ENCODE measurements around the gene PARD3B.

PARD3B gene

GRCh38 chr2:205070889-205071288 lies 525.6 kb downstream of the PARD3B start:
- no peak for TF ChIP-seq CTCF (conservative IDR thresholded peaks at IDR 0.05; ENCODE audit: low read depth, low read length)
- no peak overlapping the region for H3K4me3 ChIP-seq (ENCODE audit: low read length)
- no peak for DNase-seq (ENCODE audit: low read depth)

DNA sequence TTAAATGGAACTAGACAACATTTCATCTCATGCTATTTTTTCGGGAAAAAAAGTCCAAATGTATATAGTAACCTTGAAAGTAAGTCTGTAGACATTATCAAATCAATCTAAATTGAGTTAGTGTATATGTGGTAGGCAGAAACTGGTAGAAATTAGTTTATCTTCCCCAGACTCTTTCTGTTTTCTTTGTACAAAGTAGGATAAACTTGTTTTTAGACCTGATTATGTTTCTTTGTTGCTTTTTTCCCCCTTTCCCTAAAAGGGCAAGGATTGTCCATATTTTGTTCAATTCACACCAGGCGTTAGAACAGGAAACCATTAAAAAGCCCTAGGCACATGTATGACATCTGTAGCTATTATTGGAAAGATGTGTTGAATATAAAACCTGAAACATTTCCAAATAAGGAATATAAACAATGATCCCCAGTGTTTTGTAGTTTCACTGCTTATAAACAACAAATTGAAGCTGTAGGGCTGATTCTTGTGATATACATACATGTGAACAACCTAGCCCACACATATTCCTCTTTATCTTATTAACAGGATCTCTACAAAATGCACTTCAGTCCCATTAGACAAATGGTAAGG lies 528.3 kb downstream of the PARD3B start:
- TF ChIP-seq CTCF (conservative IDR thresholded peaks at IDR 0.05; ENCODE audit: low read depth, low read length) = no peak
- DNase-seq (ENCODE audit: low read depth) = no peak
- H3K4me3 ChIP-seq (ENCODE audit: low read length) = no peak overlapping the region

- no peak for DNase-seq (ENCODE audit: low read depth)
- H3K4me3 ChIP-seq (ENCODE audit: low read length) = no peak overlapping the region
- no peak for TF ChIP-seq CTCF (conservative IDR thresholded peaks at IDR 0.05; ENCODE audit: low read depth, low read length)
Measured at GRCh38 chr2:205076405-205076804, 531.1 kb downstream of the PARD3B start.

GRCh38 chr2:205077159-205077558 lies 531.9 kb downstream of the PARD3B start:
- no peak for TF ChIP-seq CTCF (conservative IDR thresholded peaks at IDR 0.05; ENCODE audit: low read depth, low read length)
- DNase-seq (ENCODE audit: low read depth) = no peak
- no peak overlapping the region for H3K4me3 ChIP-seq (ENCODE audit: low read length)

GRCh38 chr2:205078762-205079161 lies 533.5 kb downstream of the PARD3B start:
- TF ChIP-seq CTCF (conservative IDR thresholded peaks at IDR 0.05; ENCODE audit: low read depth, low read length) = no peak
- no peak overlapping the region for H3K4me3 ChIP-seq (ENCODE audit: low read length)
- DNase-seq (ENCODE audit: low read depth) = no peak

GRCh38 chr2:205079173-205079572 lies 533.9 kb downstream of the PARD3B start:
- H3K4me3 ChIP-seq (ENCODE audit: low read length) = no peak overlapping the region
- DNase-seq (ENCODE audit: low read depth) = no peak
- no peak for TF ChIP-seq CTCF (conservative IDR thresholded peaks at IDR 0.05; ENCODE audit: low read depth, low read length)

- TF ChIP-seq CTCF (conservative IDR thresholded peaks at IDR 0.05; ENCODE audit: low read depth, low read length) = no peak
- H3K4me3 ChIP-seq (ENCODE audit: low read length) = no peak overlapping the region
- no peak for DNase-seq (ENCODE audit: low read depth)
Measured at GRCh38 chr2:205086662-205087061, 541.4 kb downstream of the PARD3B start.

Data from retinal pigment epithelial cell (primary cell).